Superior temporal gyrus (tissue), 1 donor: ENCODE data around the gene EMILIN1.
A peak's percentile ranks its signal among the peaks of the same experiment; 100 is the strongest.
"Not testable (repeated sequence)": the region's sequence is repeated elsewhere in the genome, so short reads cannot be mapped to it uniquely, and the experiment has no call there.

Source experiments
- DNase-seq: peaks from one replicate; pipeline ENCODE4 v3.0.0-alpha.2; 2016; ENCODE audit errors: extremely low spot score

The EMILIN1 gene

GRCh38 chr2:27053776-27054175 lies 24.6 kb upstream of the EMILIN1 start:
- no peak for DNase-seq

- DNase-seq: no peak
Measured at GRCh38 chr2:27054721-27055120, 23.7 kb upstream of the EMILIN1 start.

DNA sequence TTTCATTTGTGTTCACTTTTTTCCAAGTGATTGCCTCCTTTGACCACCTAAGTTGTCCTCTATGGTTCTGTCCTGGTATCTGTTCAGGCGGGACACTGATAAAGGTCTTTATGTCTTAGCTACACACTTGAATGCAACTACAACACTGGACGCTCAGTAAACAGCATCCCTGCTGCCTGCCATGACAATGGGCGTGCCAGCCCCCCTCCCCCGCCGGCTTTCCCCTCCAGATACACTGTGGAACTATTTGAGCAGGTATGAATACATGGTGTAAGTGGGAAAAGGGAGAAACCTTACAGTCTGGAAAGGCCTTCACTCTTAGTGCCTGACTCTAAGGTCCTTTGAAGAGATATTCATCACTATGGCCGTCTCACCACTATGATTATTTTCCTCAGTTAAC lies 21.2 kb upstream of the EMILIN1 start:
- DNase-seq: no peak

GRCh38 chr2:27058210-27058609 lies 20.2 kb upstream of the EMILIN1 start:
- no peak for DNase-seq

DNA sequence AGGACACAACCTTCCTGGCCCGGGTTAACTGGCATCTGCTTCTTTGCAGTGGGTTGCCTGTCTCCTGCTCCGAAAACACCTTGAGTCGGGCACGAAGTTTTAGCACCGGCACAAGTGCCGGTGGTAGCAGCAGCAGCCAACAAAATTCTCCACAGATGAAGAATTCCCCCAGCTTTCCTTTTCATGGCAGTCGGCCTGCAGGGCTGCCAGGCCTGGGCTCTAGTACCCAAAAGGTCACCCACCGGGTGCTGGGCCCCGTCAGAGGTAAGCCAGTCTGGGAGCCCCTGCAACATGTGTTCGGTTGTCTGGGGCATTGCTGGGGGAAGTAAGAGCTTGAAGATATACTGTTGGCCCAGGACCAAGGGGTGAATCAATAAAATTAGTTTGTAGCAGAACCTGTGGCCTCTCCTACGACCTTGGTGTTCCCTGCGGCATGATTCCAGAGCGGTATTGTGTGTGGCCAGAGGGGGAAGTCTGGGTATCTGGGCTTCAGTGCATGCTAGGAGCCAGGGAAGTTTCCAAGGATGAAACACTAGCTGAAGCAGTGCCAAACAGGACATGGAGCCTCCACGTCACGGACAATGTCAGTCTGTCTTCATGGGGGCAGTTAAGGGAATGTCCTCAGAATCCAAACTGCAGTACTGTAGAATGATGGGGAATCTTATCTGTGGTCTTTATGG lies 19.1 kb upstream of the EMILIN1 start:
- DNase-seq: no peak

- DNase-seq: no peak
Measured at GRCh38 chr2:27060323-27060722, 18.1 kb upstream of the EMILIN1 start.

GRCh38 chr2:27065128-27065527 lies 13.3 kb upstream of the EMILIN1 start:
- DNase-seq: no peak

DNA sequence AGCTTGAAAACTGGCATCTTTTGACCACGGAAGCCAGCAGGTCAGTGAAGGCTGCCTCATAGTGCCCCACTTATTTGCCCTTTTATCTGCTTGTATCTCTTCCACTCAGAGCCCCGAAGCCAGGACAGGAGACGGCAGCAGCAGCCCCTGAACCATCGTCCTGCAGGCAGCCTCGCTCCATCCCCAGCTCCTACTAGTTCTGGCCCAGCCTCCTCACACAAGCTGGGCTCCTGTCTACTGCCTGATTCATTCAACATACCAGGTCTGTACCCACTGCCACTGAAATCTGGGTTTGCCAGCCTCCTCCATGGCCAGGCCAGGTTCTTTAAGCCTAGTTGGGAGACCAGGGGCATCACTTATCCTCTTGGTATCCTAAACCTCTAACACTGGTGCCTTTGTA lies 11.0 kb upstream of the EMILIN1 start:
- DNase-seq: no peak

DNA sequence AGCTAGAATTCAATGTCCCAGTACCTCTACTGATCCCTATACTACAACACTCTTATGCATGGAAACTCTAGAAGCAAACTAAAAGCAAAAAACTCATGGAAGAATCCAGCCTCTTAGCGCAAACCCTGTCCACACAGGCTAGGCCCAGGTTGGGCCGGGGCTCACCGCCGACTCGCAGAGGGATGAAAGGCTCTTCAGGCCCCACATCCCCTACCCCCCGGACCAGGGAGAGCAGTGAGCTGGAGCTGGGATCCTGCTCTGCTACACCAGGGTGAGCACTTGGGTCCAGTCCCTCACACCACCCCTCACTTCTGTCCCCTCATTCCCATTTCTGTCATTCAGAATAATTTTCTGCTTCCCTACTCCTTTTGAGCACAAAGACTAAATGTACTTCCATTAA lies 9.0 kb upstream of the EMILIN1 start:
- DNase-seq: no peak

- DNase-seq: no peak
Measured at GRCh38 chr2:27069961-27070618, 8.3 kb upstream of the EMILIN1 start.

DNA sequence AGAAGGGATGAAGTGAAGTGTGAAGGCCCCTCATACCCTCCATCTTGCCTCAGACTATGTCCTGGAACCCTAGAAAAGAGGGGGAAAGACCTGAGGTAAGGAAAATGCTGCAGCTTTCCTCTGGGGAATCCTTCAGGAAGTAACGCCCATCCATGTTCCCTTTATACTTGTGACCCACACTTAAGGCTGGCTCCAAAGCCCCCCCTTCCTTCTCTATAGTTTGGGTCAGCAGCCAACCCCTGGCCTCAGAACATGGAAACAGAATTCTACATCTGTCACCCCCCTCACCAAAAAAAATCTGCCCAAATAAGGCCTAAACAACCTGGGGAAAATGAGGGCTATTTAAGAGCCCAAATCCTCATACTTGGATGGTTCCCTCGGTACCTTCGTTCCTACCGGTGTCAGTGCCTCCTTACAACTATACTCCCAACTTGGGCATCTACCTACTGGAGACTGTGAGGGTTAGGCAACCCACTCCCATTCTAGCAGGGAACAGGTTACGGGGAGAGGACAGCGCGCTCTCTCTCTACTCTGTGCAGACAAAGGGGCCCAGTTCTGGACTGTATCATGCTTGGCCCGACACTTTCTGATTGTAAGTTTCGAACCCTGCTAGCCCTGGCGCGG lies 7.7 kb upstream of the EMILIN1 start:
- DNase-seq: no peak

DNA sequence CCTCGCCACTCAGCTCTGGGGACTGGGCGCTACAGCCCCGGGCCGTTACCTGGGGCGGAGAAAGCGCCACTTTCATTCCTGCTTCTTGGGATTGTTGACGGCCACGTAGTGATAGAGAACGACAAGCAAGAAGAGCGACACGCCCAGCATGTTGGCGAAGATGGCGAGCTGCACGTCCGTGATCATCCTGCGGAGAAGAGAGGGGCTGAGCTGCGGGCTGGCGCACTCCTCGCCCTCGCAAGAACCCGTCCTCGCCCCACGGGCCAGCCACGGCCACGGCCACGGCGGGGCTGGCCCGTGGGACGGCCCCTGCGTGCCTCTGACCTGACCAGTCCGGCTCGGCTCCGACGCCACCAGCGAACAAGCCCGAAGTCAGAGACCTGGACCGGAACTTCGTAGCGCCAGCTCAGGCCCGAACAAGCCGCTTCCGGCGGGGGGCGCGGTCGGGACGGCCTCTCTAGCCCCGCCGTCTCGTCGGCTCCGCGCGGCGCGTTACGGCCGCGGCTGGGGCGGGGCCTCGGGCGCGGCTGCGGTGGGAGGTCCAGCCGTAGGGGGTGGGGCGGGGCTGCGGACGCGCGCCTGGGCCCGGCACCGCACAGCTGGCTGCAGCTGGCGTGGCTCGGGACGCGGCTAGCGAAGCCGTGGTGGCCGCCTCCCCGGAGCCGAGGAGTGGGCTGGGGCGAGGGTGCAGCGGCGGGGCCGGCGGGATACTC lies 7.0 kb upstream of the EMILIN1 start, which contains the start of gene OST4:
Gene OST4 (minus strand): TSS at position 378 of the 713 bp plus-strand sequence.
- DNase-seq: peak; percentile 96

DNA sequence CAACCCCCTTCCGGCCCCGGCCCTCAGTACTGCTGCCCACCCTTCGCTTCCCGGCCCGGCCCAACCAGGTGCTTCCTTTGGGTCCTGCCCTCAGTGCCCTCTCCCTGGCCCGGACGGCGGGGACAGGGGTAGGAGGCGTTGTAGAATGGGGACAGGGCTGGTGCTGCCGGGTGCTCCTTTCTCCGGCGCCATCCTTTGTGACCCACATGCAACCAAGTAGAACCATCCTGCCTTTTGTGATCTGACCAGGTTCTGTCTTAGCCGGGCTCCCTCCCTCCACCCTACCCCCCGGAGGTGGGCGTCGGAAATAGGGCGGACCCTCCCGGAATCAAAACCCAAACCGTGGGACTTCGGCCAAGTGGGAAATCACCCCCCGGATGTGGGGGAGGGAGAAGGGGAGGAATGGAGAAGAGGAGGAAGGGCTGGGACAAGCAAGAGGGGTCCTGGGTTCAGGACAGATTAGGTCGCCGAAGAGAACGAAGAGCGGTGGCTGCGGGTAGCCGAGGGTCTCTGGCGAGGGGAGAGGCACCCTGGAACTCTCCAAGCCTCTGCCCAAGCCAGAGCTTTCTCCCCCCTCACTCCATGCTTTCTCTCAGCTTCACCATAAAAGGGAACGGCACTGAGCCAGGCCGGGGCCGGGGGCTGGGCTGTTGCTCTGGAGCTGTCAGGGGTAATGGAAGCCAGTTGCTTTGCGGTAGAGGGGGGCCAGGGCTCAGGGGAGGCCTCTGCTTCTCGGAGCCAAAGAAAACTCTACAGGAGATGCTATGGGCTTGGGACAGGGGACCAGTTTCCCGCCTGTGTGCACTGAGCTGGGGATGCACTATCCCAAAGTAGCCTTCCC lies 6.2 kb upstream of the EMILIN1 start:
- DNase-seq: peak; percentile 12

- no peak for DNase-seq
Measured at GRCh38 chr2:27072920-27073319, 5.5 kb upstream of the EMILIN1 start.

DNA sequence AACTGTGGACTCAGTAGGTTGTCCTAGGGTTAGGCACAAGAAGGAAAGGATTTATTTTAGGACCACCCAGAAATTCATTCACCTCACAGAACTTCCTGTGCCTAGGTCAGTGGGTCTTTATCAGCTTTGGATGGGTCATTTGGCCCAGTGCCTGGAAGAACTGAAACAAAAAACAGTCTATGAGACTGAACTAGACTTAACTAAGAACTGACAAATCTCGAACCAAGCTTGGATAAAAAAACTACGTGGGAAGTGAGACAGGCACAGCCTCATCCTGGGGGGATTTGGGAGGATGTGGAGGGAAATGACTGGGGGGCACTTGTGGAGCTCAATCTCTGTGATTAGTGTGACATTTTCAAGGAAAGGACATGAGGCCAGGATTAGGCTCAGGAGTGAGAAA lies 4.6 kb upstream of the EMILIN1 start:
- no peak for DNase-seq

- DNase-seq: peak; percentile 9
Measured at GRCh38 chr2:27074738-27075565, 3.5 kb upstream of the EMILIN1 start.

DNA sequence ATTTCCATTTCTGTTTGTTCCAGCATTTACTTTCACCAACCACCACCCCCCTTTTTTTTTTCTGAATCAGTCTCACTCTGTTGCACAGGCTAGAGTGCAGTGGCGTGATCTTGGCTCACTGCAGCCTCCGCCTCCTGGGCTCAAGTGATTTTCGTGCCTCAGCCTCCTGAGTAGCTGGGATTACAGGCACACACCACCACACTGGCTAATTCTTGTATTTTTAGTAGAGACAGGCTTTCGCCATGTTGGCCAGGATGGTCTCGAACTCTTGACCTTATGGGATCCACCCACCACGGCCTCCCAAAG lies 2.9 kb upstream of the EMILIN1 start:
- DNase-seq: not testable (repeated sequence)

DNA sequence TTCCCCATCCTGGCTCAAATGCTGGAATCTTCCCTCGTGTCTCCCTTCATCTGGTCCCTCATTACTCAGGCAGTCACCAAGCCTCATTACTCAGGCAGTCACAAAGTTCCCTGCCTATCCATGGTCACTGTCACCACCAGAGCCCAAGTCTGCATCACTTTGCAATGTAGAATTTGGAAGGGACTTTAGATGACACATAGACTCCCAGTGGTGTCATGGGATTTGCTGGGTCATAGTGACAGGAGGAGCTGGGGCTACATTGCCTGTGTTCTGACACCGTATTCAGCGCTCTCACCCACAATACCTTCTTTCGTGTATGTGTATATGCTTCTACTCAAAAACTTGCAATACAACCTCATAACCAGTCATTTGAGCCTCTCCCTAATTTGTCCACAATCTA lies 2.1 kb upstream of the EMILIN1 start:
- DNase-seq: no peak

- no peak for DNase-seq
Measured at GRCh38 chr2:27077231-27077630, 1.2 kb upstream of the EMILIN1 start.

- no peak for DNase-seq
Measured at GRCh38 chr2:27079233-27080139, 1.1 kb downstream of the EMILIN1 start.
